22Rv1 (cell line): ENCODE measurements around the gene AFG3L2.

ENCODE experiments used
- CTCF ChIP-seq: fragments of 450-650 bp; IDR thresholded peaks from 2 replicates; pipeline ENCODE4 v1.5.1; 2017; ENCODE audit warnings: mild to moderate bottlenecking
- ZFX ChIP-seq: fragments of 450-650 bp; IDR thresholded peaks from 2 replicates; pipeline ENCODE4 v1.6.1; 2017; ENCODE audit warnings: antibody characterized with exemption, borderline replicate concordance

- no peak for TF ChIP-seq CTCF
- TF ChIP-seq ZFX = no peak
Measured at GRCh38 chr18:12304351-12305210, 72.4 kb downstream of the AFG3L2 start.
